SK-N-SH (cell line): ENCODE data around the gene IPO4. TPM values are rescaled to one million over a fixed set of nuclear protein-coding genes. Genes with fewer than 3 reads are reported as not detected.

ENCODE experiments used
- CTCF ChIA-PET: fragments of 300-600, 350-600 bp; formaldehyde crosslinking; extraction: SDS; loops from one replicate; lab custom pipeline; 2021; lab: Yijun Ruan, JAX
- POLR2A ChIA-PET: fragments of 350-600 bp; sonication (Branson Sonifier 250); formaldehyde crosslinking; extraction: SDS; loops from one replicate; lab custom pipeline; 2020; ENCODE audit warnings: antibody characterized with exemption, inconsistent platforms; lab: Yijun Ruan, JAX
- DNase-seq: peaks from one replicate; pipeline ENCODE4 v3.0.0; 2012
- H2AFZ ChIP-seq: fragments of 200-600 bp; sonication (generic); 2 replicates; pipeline ENCODE4 v1.8.1; 2016; ENCODE audit warnings: antibody characterized with exemption, mild to moderate bottlenecking, low read depth
- H3F3A ChIP-seq: fragments of 200-600 bp; sonication (generic); replicated peaks from 2 replicates; pipeline ENCODE3; 2016; ENCODE audit warnings: antibody characterized with exemption, mild to moderate bottlenecking; ENCODE audit not compliant: insufficient read depth
- H3K27ac ChIP-seq, 2 experiments: fragments of 200-500 bp in 1 of 2; fragments of 200-600 bp in 1 of 2; sonication (Bioruptor generic) in 1 of 2; sonication (generic), shearing (Covaris generic) in 1 of 2; 2 replicates each; pipeline versions ENCODE4 v1.5.1 to v1.6.1; 2014 to 2016; ENCODE audit warnings: low read depth in 2 of 2, inconsistent platforms in 1 of 2, low read length in 1 of 2, mild to moderate bottlenecking in 1 of 2, mixed read lengths in 1 of 2
- H3K27me3 ChIP-seq: fragments of 200-600 bp; sonication (generic), shearing (Covaris generic); 2 replicates; pipeline ENCODE4 v1.6.1; 2016; ENCODE audit warnings: mixed run types; ENCODE audit not compliant: insufficient read depth
- H3K36me3 ChIP-seq, 2 experiments: fragments of 200-500 bp in 1 of 2; fragments of 200-600 bp in 1 of 2; sonication (Bioruptor generic) in 1 of 2; sonication (generic) in 1 of 2; replicated peaks in 1 of 2; 2 replicates each; pipeline versions ENCODE3 to v1.5.1; 2014 to 2016; ENCODE audit warnings: low read length in 1 of 2, mild to moderate bottlenecking in 1 of 2; ENCODE audit not compliant: insufficient read depth in 2 of 2, control insufficient read depth in 1 of 2
- H3K4me1 ChIP-seq, 2 experiments: fragments of 200-500 bp in 1 of 2; fragments of 200-600 bp in 1 of 2; sonication (Bioruptor generic) in 1 of 2; sonication (generic), shearing (Covaris generic) in 1 of 2; 2 replicates each; pipeline versions ENCODE4 v1.5.1 to v1.6.1; 2014 to 2016; ENCODE audit warnings: low read depth in 1 of 2, low read length in 1 of 2, mixed run types in 1 of 2; ENCODE audit not compliant: insufficient read depth in 2 of 2, control insufficient read depth in 1 of 2
- H3K4me2 ChIP-seq: fragments of 200-600 bp; sonication (generic), shearing (Covaris generic); 2 replicates; pipeline ENCODE4 v1.6.1; 2017; ENCODE audit warnings: mixed run types
- H3K4me3 ChIP-seq, 2 experiments: fragments of 200-500 bp in 1 of 2; fragments of 200-600 bp in 1 of 2; sonication (Bioruptor generic) in 1 of 2; sonication (generic), shearing (Covaris generic) in 1 of 2; 2 replicates each; pipeline versions ENCODE4 v1.5.1 to v1.8.1; 2014 to 2016; ENCODE audit warnings: low read depth in 2 of 2, inconsistent platforms in 1 of 2, low read length in 1 of 2, mild to moderate bottlenecking in 1 of 2, mixed read lengths in 1 of 2, moderate library complexity in 1 of 2
- H3K79me2 ChIP-seq: fragments of 200-600 bp; sonication (generic); 2 replicates; pipeline ENCODE4 v1.8.1; 2017; ENCODE audit warnings: mild to moderate bottlenecking; ENCODE audit not compliant: insufficient read depth
- H3K9ac ChIP-seq: fragments of 200-600 bp; sonication (generic); 2 replicates; pipeline ENCODE4 v1.6.1; 2017; ENCODE audit warnings: mixed run types
- H3K9me2 ChIP-seq: fragments of 200-600 bp; sonication (generic); 2 replicates; pipeline ENCODE4 v1.6.1; 2017; ENCODE audit warnings: mixed run types
- H3K9me3 ChIP-seq: fragments of 200-600 bp; sonication (generic); 2 replicates; pipeline ENCODE4 v1.6.1; 2017; ENCODE audit warnings: mixed run types, mild to moderate bottlenecking, moderate library complexity
- H4K20me1 ChIP-seq: fragments of 200-600 bp; sonication (generic); 2 replicates; pipeline ENCODE4 v1.6.1; 2017; ENCODE audit warnings: mild to moderate bottlenecking, mixed run types; ENCODE audit not compliant: insufficient read depth
- ELF1 ChIP-seq: IDR thresholded peaks from 2 replicates; pipeline ENCODE4 v1.4.0; 2012
- EZH2phosphoT487 ChIP-seq: fragments of 200-600 bp; sonication (generic); IDR thresholded peaks from 2 replicates; pipeline ENCODE4 v1.6.1; 2017; ENCODE audit warnings: low read depth, mixed run types, mild to moderate bottlenecking, antibody characterized with exemption, moderate library complexity, borderline replicate concordance
- FOXJ3 ChIP-seq: sonication (generic); formaldehyde crosslinking; IDR thresholded peaks from 2 replicates; pipeline ENCODE4 v1.5.1; 2020; ENCODE audit warnings: mild to moderate bottlenecking, missing genetic modification reagents
- FOXM1 ChIP-seq: IDR thresholded peaks from 2 replicates; pipeline ENCODE4 v1.4.0; 2012; ENCODE audit warnings: low read depth, mild to moderate bottlenecking
- GABPA ChIP-seq: IDR thresholded peaks from 2 replicates; pipeline ENCODE4 v1.4.0; 2012; ENCODE audit warnings: low read depth, mild to moderate bottlenecking
- GATA2 ChIP-seq: sonication (generic); formaldehyde crosslinking; IDR thresholded peaks from 2 replicates; pipeline ENCODE4 v1.5.0; 2020; ENCODE audit warnings: mild to moderate bottlenecking, missing genetic modification reagents
- MEF2A ChIP-seq: IDR thresholded peaks from 2 replicates; pipeline ENCODE4 v1.4.0; 2012; ENCODE audit warnings: low read depth, borderline replicate concordance
- NFIC ChIP-seq: IDR thresholded peaks from 2 replicates; pipeline ENCODE4 v1.4.0; 2012; ENCODE audit warnings: borderline replicate concordance
- RAD21 ChIP-seq: IDR thresholded peaks from 2 replicates; pipeline ENCODE4 v1.6.1; 2012; ENCODE audit warnings: mild to moderate bottlenecking, low read length
- RCOR1 ChIP-seq: fragments of 150-350 bp; IDR thresholded peaks from 2 replicates; pipeline ENCODE4 v1.6.1; 2017; ENCODE audit warnings: antibody characterized with exemption, low read length
- REST ChIP-seq: IDR thresholded peaks from 2 replicates; pipeline ENCODE4 v1.6.1; 2012; ENCODE audit warnings: mild to moderate bottlenecking, low read depth, low read length, moderate library complexity
- RFX5 ChIP-seq: IDR thresholded peaks from 2 replicates; pipeline ENCODE4 v1.6.1; 2012; ENCODE audit warnings: mild to moderate bottlenecking, improper control_type of control experiment, low read length
- RXRA ChIP-seq: IDR thresholded peaks from 2 replicates; pipeline ENCODE4 v1.4.0; 2012; ENCODE audit warnings: low read depth, mild to moderate bottlenecking, borderline replicate concordance
- SMC3 ChIP-seq: IDR thresholded peaks from 2 replicates; pipeline ENCODE4 v1.6.1; 2012; ENCODE audit warnings: low read depth, low read length, improper control_type of control experiment
- USF2 ChIP-seq: fragments of 150-350 bp; IDR thresholded peaks from 2 replicates; pipeline ENCODE4 v1.6.1; 2017; ENCODE audit warnings: antibody characterized with exemption, low read length, low read depth, borderline replicate concordance
- ZBTB33 ChIP-seq: IDR thresholded peaks from 2 replicates; pipeline ENCODE4 v1.4.0; 2012; ENCODE audit warnings: low read depth, borderline replicate concordance
- WGBS: methylation state at CpG from one replicate; pipeline ENCODE4 v1.1.6; 2017; ENCODE audit warnings: low lambda C conversion rate; 5-methylcytosine and 5-hydroxymethylcytosine counted together
- polyA plus RNA-seq, 3 experiments: library from polyadenylated mRNA; depleted of rRNA; stranded (reverse); fragments of >200 nt; gene quantifications; 2 replicates each; pipeline ENCODE4 v1.2.3, GENCODE V29; 2012

The IPO4 gene
- polyA plus RNA-seq, 1 of the 3 experiments (the other 2 are of a cell fraction), result 61.3 TPM

GRCh38 chr14:24132976-24133375 lies 55.6 kb downstream of the IPO4 start (continued):
- TF ChIP-seq GATA2 (CRISPR knock-in tag) (no peak), MEF2A (no peak), RFX5 (no peak), RXRA (no peak), ELF1 (no peak), RCOR1 (no peak), SMC3 (no peak)

DNA sequence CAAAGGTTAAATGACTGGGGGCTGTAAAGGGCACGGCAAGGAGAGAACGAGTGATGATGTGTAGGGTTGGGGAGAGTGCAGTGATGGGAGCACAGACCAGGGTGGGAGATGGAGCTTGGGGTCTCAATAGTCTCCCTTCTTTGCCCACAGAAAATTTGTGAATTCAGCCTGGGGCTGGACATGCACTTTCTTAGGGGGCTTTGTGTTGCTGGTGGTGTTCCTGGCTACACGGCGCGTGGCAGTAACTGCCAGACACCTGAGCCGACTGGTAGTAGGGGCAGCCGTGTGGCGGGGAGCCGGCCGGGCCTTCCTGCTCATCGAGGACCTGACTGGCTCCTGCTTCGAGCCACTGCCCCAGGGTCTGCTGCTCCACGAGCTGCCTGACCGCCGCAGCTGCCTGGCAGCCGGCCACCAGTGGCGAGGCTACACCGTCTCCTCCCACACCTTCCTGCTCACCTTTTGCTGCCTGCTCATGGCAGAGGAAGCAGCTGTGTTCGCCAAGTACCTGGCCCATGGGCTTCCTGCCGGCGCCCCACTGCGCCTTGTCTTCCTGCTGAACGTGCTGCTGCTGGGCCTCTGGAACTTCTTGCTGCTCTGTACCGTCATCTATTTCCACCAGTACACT lies 56.4 kb downstream of the IPO4 start:
- 83% methylated on average over 15 of the region's 24 CpGs for WGBS
- no peak overlapping the region for H3K27ac ChIP-seq
- H3K36me3 ChIP-seq, result no peaks in the 10 kb centered on the region
- DNase-seq, result no peak
- peaks cover 0 to 19% of the 10 kb centered on the region in 2 experiments; a peak in 1 of 4 replicates for H3K4me1 ChIP-seq
- CTCF ChIA-PET, result interaction anchor here (1.2 to 2.6 kb wide), 3 partner anchors 16 to 23 kb away, joined by 3 to 13 read pairs (median 3); no protein-coding TSS in a partner anchor
- peaks cover 7% of the 10 kb centered on the region for H3F3A ChIP-seq
- H3K27me3 ChIP-seq, result no peaks in the 10 kb centered on the region
- H3K79me2 ChIP-seq, result peaks cover 4% of the 10 kb centered on the region; the same call in 1 of the 2 replicates
- H3K4me2 ChIP-seq, result no peak overlapping the region
- H3K9ac ChIP-seq, result no peak overlapping the region
- no peaks in the 10 kb centered on the region for H4K20me1 ChIP-seq
- TF ChIP-seq RAD21 (no peak), ZBTB33 (no peak), USF2 (no peak), EZH2phosphoT487 (no peak), FOXJ3 (CRISPR knock-in tag) (no peak), REST (no peak), ELF1 (no peak), GABPA (no peak), NFIC (no peak), FOXM1 (no peak)
- POLR2A ChIA-PET, result interaction anchor here (0.7 kb wide), 2 partner anchors 14 to 41 kb away, joined by 3 read pairs; no protein-coding TSS in a partner anchor
- H3K9me2 ChIP-seq, result no peaks in the 10 kb centered on the region
- H3K4me3 ChIP-seq, result no peak overlapping the region
- H3K9me3 ChIP-seq, result no peaks in the 10 kb centered on the region
- no peak overlapping the region for H2AFZ ChIP-seq
